UCSD-AML1 (cell line): ENCODE measurements around the gene GKN1.

Experiments
- DNase-seq: peaks from one replicate; lab custom pipeline; 2025; ENCODE audit not compliant: unreplicated experiment; lab: John Stamatoyannopoulos, UW

GKN1 gene

DNA sequence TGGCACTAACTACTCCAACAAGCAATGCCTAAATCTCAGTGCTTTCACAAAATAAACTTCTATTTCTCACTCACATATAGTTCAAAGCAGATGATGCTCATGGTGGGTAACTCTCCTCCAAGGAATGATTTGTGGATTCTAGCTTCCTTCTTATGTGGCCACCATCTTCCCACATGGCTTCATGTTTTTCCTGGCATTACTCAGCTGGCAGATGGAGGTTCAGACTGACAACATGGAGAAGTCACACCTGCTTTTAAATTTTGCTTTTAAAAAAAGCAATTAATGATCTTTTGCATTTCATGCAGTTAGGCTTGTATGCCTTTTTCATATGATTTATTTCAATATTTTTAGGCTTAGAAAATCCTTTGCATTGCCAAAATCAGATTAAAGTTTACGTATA is 15.4 kb upstream of the GKN1 start:
- no peak for DNase-seq

DNA sequence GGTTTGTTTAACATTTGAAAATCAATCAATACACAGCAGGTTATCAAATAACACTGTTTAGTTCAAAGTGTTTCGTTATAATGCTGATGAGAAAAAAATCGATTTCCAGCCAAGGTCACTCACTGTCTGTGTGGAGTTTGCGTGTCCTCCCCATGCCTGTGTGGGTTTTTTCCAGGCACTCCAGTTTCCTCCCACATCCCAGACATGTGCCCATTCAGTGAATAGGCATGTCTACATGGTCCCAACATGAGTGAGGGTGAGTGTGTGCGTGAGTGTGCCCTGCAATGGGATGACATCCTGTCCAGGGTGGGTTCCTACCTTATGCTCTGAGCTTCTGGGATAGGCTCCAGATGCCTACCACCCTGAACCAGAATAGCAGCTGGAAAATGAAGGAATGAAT is 13.1 kb upstream of the GKN1 start:
- no peak for DNase-seq

DNA sequence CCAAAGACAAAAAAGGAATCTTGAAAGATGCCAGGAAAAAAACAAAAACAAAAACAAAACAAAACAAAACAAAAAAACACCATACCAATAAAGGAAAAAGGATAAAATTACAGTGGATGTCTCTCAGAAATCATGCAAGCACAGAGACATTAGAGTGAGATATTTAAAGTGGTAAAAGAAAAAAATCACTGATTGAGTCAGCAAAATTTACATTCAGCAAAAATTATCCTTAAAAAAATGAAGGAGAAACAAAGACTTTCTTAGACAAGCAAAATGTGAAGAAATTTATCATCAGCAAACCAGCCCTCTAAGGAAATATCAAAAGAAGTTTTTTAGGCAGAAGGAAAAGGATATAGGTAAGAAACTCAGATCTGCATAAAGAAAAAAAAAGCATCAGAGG is 10.2 kb upstream of the GKN1 start:
- no peak for DNase-seq

DNA sequence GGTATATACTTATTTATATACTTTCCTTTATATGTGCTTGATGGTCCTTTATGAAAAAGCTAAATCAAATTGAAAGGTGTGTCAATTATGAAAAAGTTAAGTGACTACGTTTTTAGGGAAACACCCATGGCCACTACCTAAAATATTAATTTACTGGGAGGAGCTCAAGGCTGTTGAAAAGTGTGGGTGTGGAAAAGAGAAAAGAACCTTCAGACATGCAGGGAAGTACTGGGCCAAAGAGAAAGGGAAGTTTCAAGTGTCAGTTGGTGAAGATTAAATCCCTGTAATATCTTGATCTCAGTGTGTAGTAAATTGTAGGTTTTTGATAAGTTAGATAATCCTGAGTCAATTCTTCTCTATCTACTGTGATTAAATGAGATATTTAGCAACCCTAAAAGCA is 6.2 kb upstream of the GKN1 start:
- no peak for DNase-seq

DNA sequence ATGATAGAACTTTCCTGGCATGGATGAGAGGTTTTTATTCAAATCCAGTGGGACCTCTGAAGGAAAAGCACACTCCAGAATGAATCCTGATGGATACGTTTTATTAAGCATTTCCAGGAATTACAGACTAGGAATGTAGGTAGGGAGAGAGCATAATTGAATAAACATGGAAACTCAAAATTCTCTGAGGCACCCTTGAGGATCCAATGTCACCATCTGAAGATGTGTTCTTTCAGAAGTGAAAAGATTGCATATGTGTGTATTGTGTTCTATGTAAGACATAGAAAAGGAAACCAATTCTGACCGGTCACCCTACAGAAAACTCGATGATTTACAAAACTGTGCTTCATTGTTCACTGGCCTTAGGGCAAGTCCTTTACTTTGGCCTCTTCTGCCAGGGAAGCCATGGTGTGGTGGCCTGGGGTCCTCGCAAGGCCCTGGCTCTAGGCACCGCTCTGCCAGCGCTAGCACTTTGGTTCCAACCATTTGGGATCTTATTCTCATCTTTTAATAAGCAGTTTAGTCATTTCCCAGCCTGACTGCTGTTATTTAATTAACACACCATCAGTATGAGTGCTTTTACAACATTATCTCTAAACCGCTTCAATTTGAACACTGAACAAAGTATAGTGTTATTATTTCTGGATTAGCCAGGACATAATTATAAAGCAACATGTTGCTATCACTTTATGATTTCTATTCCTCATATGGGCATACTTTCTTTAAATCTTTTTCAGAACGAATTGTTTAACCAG is 4.5 kb upstream of the GKN1 start:
- DNase-seq: no peak

DNA sequence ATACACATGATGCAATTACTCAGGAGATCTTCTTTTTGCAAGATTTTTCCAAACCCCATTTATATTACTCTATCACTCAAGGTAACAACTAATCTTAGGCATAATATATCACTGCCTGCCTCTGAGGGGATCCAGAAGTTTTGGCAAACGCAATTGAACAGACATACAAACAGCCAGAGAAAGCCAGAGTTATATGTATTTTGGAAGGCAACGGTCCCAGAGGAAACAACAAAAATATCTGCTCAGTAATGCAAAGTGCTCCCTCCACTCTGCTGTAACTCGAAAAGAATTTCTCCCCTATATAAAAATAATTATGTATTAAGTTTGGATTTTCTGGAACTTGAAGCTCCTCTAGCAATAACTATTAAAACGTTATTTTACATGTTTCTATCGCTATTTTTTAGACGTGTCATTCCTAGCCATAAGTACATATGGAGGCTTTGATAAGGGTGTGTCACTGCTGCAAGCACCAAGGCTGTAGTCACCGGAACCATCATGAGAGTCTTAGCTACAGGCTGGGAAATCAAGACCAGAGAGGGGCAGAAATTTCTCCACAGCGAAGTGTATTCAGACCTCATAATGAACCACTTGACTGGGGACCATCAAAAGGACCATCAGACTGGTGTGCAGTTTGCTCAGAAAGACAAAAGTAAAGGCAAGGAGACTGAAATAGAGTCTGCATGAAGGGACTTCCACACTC is 3.7 kb upstream of the GKN1 start:
- no peak for DNase-seq

DNA sequence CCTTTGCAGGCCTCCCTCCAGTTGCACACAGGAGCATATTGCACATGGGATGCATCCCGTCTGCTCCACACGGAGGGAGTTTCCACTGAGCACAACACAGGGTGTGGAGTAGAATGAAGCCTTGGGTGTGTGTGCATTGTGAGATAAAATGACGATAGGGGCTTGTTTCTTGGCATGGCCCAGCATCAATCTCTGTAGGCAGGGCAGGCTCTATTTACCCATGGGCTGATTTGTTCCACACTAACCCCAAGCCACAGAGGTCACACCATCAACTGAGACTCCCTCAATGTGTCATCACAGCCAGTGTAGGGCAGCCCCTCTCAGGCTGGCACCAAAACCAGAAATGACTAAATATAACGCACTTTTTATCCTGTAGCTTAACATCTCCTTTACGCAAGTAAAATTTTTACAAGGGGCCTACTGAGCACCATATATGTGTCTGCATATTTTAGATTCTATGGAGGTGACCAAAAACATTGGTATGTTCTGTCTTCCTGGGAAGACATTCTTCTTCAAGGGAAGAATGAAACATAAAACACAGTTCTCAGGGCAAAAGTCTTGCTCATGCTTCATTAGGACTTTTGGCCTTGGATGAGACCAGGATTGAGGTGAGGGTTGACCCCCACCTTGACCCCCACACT is 2.7 kb upstream of the GKN1 start:
- DNase-seq: no peak

DNA sequence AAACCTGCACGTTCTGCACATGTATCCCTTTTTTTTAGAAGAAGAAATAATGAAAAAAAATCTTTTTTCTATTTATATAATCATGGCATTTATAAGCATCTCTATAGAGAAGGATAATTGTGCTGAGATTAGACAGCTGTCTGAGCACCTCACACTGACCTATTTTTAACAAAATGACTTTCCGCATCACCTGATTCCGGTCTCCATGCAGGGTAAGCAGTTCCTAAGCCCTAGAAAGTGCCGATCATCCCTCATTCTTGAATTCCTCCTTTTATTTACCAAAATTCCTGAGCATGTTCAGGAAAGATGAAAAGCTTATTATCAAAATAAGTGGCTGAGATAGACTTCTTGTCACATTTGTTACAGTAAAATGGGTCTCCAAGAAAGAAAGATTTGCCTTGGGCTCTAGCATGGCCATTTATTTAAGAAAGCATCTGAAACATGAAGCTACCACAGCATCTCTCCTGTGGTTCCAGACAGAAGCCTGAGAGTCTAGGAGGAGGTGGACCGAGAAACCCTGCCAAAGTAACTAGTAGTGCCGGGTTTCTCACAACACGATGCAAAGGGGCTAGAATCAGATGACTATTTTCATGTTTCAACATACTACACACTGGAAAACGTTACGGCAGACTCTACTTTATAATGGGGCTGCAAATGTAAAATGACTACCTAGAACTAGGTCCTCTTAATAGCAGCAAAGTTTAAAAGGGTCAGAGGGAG is 670 bp downstream of the GKN1 start:
- no peak for DNase-seq

DNA sequence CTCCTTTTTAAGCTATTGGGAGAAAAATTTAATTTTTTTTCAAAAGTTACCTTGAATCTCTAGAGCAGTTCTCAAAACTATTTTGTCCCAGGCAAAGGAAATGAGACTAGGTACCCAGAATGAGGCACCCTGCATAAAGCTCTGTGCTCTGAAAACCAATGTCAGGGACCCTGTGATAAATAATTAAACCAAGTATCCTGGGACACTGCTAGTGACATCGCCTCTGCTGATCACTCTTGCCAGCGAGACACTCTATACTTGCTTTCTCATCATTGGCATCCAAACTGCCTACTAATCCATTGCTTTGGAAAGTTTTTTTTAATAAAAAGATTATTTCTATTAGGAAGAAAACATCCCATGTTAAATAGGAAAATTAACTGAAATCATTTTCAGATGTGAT is 1.4 kb downstream of the GKN1 start:
- no peak for DNase-seq

DNA sequence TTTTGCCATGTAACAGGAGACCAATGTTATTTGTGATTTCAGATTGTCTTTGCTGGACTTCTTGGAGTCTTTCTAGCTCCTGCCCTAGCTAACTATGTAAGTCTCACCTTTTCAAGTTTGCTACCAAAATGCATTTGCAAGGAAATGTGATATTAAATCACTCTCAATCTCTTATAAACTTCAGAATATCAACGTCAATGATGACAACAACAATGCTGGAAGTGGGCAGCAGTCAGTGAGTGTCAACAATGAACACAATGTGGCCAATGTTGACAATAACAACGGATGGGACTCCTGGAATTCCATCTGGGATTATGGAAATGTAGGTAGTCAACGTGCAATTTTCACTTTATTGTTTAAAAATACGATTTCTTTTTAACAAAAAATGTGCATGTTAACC is 3.0 kb downstream of the GKN1 start:
- no peak for DNase-seq

DNA sequence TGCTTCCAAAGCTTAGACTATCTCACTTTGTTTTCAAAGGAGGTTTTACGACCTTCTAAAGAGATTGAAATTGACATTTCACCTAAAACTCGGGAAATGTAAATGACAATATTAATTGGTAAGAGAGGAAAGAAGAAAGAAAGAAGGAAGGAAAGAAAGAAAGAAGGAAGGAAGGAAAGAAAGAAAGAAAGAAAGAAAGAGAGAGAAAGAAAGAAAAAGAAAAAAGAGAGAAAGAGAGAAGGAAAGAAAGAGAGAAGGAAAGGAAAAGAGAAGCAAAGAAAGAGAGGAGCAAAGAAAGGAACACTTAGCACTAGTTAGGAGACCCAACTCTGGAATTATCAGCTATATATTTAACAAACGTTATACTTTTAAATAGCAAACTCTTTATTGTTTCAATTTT is 3.7 kb downstream of the GKN1 start:
- DNase-seq: no peak

DNA sequence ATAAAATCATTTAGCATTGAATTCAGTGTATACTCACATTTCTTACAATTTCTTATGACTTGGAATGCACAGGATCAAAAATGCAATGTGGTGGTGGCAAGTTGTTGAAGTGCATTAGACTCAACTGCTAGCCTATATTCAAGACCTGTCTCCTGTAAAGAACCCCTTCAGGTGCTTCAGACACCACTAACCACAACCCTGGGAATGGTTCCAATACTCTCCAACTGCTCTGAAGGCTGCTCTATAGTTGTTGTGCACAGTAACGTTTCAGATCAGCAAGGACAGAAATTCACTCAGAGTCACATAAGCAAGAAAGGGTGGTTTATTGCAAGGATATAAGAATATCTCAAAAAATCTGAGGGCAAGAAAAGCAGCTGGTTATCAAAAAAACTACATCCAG is 6.5 kb downstream of the GKN1 start:
- DNase-seq: no peak

DNA sequence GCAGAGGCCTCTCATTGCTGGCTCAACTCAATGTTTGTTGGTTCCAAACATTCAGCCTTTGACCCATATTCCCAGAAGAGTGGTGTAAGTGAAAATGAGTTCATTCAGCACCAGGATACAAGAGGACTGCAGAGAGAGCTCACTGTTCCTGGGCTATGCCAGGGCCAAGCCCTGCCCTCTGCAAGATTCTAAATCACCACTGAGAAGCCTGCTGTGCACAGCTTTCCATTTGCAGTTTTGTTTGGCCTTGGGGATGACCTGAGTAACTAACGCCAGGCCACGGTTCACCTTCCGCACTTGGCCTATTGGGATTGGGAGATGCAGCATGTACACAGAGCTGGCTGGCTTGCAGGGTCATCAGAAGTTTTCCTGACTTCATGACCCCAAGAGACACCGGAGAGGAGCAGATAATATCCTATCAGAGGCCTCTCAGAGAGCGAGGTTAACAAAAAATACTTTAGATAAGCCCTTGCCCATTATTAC is 12.6 kb downstream of the GKN1 start:
- DNase-seq: no peak

DNA sequence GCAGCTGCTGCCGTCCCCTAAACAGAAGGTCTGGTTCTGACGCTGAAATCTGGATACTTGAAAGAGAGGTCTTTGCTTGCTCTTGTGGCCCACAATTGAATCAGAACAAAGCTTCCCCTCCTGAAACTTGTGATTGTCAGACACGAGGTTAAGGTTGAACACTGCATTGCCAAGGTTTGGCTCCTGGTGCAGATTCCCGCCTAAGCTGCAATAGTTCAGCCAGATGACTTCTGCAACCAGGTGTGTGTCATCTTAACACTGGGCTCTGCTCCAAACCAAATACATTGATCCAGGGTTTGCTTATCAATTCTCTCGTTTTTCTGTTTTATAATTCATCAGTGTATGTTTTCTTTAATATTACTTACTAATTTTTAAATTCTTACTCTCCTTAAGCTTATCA is 14.6 kb downstream of the GKN1 start:
- DNase-seq: no peak

DNA sequence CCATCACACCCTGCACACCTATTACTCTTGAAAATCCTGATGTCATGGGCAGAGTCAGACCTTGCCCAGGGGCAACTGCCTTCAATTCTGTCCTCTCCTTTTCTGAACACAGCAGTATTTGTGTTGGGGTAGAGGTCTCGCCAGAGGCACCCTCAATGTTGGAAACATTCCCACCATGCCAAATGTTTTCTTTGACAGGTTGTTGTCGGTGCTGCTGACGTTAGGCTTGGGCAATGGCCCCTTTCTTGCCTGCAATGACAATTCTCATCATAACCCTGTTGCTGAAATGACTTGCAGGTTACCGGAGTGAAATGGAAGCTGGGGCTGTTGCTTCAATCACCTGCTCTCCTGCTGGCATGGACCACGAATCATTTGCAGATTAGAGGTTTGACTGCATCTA is 17.9 kb downstream of the GKN1 start:
- no peak for DNase-seq

DNA sequence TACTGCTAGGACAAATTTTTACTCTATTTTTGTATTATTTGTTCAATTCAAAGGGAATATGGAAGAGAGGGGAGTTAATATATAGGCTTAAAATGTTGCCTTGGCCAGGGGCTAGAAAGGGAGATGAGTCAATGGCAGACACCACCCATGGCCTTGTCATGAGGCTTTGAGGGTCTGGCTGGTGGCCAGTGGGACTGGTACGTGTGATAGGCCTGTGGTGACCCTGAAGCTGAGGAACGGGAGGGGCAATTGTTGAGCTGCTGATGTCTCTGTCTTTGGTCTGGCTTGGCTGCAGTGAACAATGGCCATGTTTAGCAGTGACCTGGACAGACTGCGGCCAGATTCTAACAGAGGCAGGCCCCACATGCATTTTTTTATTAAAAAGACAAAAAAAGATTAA is 18.5 kb downstream of the GKN1 start:
- no peak for DNase-seq

DNA sequence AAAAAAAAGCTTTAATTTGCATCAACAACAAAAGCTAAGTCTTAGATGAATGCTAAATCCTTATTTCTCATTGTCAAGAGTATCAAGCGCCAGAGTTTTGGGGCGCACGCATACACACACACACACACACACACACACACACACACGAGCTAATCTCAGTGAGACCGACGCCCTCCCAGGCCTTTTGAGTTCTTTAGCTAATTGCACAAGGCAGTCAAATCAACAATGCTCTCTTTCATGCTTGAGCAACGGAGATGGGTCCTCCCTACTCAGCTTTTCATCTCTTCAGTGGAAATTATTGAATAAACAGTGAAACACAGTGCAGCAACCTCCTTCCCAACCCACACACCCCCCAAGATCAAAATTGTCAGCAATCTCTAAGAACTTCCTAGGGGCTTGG is 19.2 kb downstream of the GKN1 start:
- no peak for DNase-seq

DNA sequence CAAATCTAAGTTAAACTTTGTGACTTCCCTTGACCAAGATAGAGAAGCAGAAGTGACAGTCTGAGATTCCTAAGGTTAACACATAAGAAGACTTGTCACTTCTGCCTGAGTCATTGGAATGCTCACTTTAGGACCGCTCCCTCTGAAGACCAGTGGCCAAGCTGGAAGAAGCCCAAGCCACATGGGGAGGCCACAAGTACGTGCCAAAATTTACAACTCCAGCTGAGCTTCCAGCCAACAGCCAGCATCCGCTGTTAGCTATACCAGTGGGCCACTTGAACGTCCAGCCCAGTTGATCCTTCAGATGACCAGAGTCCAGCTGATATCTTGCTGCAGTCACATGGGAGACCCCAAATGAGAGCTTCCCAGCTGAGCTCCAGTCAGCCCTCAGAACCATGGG is 20.4 kb downstream of the GKN1 start:
- DNase-seq: no peak

DNA sequence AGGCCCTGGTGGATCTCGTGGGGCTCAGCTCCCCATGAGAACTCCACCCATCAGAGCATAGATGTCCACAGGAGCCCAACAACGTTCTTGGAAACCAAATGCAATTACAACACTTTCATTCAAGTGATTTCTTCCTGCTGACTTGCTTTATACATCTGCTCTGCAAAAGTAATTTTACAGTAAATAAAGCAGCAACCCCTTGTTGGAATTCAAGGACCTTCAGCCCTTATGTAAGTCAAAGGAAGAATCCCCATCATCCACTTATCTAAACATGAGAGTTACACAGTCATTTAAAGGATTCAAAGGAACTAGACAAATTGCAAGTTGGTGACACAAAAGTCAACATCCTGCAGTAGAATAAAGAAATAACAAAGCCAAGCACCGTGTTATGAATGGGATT is 21.5 kb downstream of the GKN1 start:
- no peak for DNase-seq

DNA sequence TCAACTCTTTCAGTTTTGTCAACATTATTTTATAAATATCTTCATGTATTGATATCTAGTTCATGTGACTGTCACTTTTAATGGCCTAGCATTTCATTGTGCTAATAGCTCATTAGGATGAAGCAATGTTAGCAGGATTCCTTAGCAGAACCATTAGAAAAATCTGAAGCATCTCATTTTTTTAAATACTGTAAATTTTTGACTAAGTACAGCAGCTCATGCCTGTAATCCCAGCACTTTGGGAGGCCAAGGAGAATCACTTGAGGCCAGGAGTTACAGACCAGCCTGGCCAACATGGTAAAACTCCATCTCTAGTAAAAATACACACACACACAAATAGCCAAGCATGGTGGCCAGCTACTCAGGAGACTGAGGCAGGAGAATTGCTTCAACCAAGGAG is 23.0 kb downstream of the GKN1 start:
- no peak for DNase-seq

DNA sequence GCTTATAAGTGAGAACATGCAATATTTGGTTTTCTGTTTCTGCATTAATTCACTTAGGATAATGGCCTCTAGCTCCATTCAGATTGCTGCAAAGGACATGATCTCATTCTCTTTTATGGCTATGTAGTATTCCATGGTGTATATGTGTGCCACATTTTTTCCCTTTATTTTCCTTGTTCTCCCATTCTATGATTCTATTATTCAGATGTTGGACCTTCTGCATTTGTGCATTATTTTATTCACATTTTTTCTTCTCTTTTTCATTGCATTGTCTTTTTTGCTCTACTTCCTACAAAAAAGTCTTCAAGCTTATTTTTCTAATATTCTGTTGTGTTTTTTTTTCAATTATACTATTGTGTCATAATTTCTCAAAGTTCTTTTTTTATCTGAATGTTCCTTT is 27.4 kb downstream of the GKN1 start:
- no peak for DNase-seq

DNA sequence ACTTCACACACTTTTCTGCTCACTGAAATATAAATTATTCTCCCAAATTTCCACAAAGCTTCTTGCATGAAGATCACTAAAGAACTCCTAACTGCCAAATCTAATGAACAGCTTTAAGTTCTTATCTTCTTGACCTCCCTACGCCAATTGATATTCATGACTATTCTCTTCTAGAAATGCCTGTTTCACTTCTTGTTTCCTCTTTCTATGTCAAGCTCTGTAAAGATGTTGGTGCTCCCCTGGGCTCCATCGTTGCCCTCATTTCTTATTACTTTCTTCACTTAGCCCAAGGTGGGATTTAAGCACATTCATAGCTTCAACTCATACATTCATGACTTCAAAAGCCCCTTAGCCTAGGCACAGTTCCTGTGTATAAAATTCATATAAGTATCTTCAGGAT is 29.3 kb downstream of the GKN1 start:
- no peak for DNase-seq
